GM21717 (cell line): Measurements from ENCODE around the gene RASD2.
"Not testable (repeated sequence)": the region's sequence is repeated elsewhere in the genome, so short reads cannot be mapped to it uniquely, and the experiment has no call there.

Experiments used
- ATAC-seq: cut with Tn5 transposase; IDR thresholded peaks from one replicate; pipeline ENCODE4 v1.9.1; 2021; ENCODE audit warnings: mild to moderate bottlenecking, moderate library complexity; ENCODE audit not compliant: unreplicated experiment

Gene RASD2

GRCh38 chr22:35540595-35541253 is at the start of gene RASD2:
RASD2 (plus strand) TSS chr22:35540831; CDS start chr22:35546810, 5,979 bp downstream.
- ATAC-seq, result no peak

GRCh38 chr22:35491061-35491907 is 49.3 kb upstream of the RASD2 start:
- not testable (repeated sequence) for ATAC-seq

- no peak for ATAC-seq
Observed at GRCh38 chr22:35491908-35492380, 48.7 kb upstream of the RASD2 start.

- ATAC-seq, result no peak
Observed at GRCh38 chr22:35493074-35493473, 47.6 kb upstream of the RASD2 start.

- not testable (repeated sequence) for ATAC-seq
Observed at GRCh38 chr22:35495711-35496110, 44.9 kb upstream of the RASD2 start.

- no peak for ATAC-seq
Observed at GRCh38 chr22:35496768-35497312, 43.8 kb upstream of the RASD2 start.

GRCh38 chr22:35498026-35498800 is 42.4 kb upstream of the RASD2 start:
- no peak for ATAC-seq

- no peak for ATAC-seq
Observed at GRCh38 chr22:35502836-35503235, 37.8 kb upstream of the RASD2 start.

GRCh38 chr22:35505399-35506258 is 35.0 kb upstream of the RASD2 start:
- no peak for ATAC-seq

GRCh38 chr22:35506259-35506570 is 34.4 kb upstream of the RASD2 start:
- ATAC-seq, result no peak

- not testable (repeated sequence) for ATAC-seq
Observed at GRCh38 chr22:35507851-35508250, 32.8 kb upstream of the RASD2 start.

- no peak for ATAC-seq
Observed at GRCh38 chr22:35509451-35509850, 31.2 kb upstream of the RASD2 start.

GRCh38 chr22:35509960-35510359 is 30.7 kb upstream of the RASD2 start:
- no peak for ATAC-seq

- no peak for ATAC-seq
Observed at GRCh38 chr22:35510481-35510934, 30.1 kb upstream of the RASD2 start.

GRCh38 chr22:35510951-35511350 is 29.7 kb upstream of the RASD2 start:
- ATAC-seq, result no peak

- no peak for ATAC-seq
Observed at GRCh38 chr22:35514366-35514765, 26.3 kb upstream of the RASD2 start.

GRCh38 chr22:35515952-35516351 is 24.7 kb upstream of the RASD2 start:
- not testable (repeated sequence) for ATAC-seq

- no peak for ATAC-seq
Observed at GRCh38 chr22:35516723-35517122, 23.9 kb upstream of the RASD2 start.

GRCh38 chr22:35517207-35517606 is 23.4 kb upstream of the RASD2 start:
- no peak for ATAC-seq
